Measurements from ENCODE around the gene AGPAT2. TPM values are rescaled to one million over a fixed set of nuclear protein-coding genes. Genes with fewer than 3 reads are reported as not detected.
A peak's percentile ranks its signal among the peaks of the same experiment; 100 is the strongest.
"Not testable (repeated sequence)": the region's sequence is repeated elsewhere in the genome, so short reads cannot be mapped to it uniquely, and the experiment has no call there.

AGPAT2 gene
- total RNA-seq, 1 donor from 2014 or later: 41.9 TPM

DNA sequence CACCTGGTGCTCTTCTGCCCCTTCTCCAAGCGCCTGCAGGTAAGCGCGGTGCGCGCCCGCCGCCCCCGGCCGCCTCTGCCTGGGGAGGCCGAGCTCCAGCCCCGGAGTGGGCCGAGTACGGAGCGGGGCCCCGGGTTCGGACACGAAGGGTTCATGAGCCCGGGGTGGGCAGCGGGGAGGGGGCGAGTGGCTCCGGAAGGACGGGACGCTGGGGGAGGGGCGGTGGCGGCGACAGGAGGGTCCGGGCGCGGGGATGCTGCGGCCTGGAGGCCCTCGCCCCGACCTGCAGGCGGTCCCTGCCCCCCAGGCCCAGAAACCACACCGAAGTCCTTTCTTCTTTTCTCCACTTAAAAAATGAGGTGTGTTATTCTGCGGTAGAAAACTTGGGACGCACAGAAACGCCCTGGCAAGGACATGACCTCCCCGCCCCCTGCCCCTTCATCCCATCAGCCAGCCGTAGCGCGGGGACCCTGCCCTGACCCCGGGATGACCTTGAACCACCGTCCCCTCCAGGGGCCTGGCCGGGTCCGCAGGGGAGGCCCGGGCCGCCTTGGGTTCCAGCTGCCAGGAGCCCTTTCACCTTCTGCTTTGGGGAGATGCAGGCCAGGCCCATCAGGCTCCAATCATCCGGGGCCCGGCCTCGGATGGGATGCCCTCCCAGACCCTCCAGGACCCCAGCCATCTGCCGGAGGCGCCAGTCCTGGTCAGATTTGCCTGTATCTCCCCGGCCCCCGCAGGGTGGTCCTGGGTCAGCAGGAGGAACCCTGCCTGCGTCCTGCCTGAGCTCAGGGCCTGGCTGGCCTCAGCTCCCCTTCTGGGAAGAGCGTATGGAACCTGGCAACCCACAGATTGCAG lies 25.7 kb upstream of the AGPAT2 start:
- no peak for DNase-seq (ENCODE audit: low read depth)
- peak overlapping the region; percentile 17 for H3K4me3 ChIP-seq (ENCODE audit: low read depth, low read length)
- TF ChIP-seq, protein P1, sequence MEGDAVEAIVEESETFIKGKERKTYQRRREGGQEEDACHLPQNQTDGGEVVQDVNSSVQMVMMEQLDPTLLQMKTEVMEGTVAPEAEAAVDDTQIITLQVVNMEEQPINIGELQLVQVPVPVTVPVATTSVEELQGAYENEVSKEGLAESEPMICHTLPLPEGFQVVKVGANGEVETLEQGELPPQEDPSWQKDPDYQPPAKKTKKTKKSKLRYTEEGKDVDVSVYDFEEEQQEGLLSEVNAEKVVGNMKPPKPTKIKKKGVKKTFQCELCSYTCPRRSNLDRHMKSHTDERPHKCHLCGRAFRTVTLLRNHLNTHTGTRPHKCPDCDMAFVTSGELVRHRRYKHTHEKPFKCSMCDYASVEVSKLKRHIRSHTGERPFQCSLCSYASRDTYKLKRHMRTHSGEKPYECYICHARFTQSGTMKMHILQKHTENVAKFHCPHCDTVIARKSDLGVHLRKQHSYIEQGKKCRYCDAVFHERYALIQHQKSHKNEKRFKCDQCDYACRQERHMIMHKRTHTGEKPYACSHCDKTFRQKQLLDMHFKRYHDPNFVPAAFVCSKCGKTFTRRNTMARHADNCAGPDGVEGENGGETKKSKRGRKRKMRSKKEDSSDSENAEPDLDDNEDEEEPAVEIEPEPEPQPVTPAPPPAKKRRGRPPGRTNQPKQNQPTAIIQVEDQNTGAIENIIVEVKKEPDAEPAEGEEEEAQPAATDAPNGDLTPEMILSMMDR (IDR thresholded peaks at IDR 0.05; ENCODE audit: insufficient read depth, low read length, severe bottlenecking): no peak
- H3K36me3 ChIP-seq (ENCODE audit: control insufficient read depth, insufficient read depth, low read length): no peaks in the 10 kb centered on the region
- peaks cover 7% of the 10 kb centered on the region for H3K27me3 ChIP-seq (ENCODE audit: control insufficient read depth, insufficient read depth, low read length)
- no peak for FAIRE-seq

DNA sequence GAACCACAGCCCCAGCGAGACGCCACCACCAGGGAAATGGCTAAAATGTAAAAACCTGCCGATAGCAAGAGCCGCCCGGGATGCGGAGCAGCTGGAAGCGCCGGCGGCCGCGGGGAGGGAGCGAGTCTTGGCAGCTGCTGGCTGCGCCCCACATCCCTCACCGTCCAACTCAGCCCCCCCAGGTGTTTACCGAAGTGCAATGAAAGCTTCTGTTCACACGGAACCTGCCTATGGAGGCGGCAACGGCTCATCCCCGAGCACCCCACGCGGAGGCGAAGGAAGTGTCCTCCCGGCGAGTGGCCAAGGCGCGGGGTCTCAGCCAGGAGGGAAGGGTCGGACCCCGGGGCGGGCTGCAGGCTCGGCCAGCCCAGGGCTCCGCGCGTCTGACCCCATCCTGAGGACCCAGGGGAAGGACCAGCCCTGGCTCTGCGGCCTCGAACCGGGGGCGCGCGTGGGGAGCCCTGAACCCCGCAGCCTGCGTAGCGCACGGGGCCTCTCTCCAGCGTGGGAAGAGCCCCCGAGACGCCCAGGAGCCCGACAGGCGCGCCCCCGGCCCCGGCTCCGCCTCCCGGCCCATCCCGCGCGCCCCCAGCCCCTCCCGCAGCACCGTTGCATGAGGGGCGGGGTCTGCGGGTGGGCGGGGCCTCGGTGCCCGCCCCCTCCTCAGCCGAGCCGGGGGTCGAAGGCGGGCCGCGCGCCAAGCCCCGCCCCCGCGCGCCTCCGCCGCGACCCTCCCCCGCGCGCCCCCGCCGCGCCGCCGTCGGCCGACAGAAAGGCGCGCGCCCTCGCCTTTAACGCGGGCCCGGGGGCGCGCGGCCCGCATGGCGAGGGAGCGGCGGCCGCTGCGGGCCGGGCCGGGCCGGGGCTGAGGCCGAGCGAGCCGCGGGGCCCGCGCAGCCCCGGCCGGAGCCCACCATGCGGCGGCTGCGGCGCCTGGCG lies 24.8 kb upstream of the AGPAT2 start, which contains the start of gene DIPK1B:
Gene DIPK1B, plus strand, starts transcription at position 822 of the 939 bp plus-strand sequence. Its CDS starts 94 bp downstream, at position 916.
- TF ChIP-seq, protein P1 (IDR thresholded peaks at IDR 0.05; ENCODE audit: insufficient read depth, low read length, severe bottlenecking): no peak
- Histone ChIP-seq H3K27me3 (ENCODE audit: control insufficient read depth, insufficient read depth, low read length) (peaks cover 7% of the 10 kb centered on the region), H3K36me3 (ENCODE audit: control insufficient read depth, insufficient read depth, low read length) (no peaks in the 10 kb centered on the region), H3K4me3 (ENCODE audit: low read depth, low read length) (peak within 1 kb of the TSS; percentile 17)
- no peak for FAIRE-seq
- DNase-seq (ENCODE audit: low read depth): no peak

DNA sequence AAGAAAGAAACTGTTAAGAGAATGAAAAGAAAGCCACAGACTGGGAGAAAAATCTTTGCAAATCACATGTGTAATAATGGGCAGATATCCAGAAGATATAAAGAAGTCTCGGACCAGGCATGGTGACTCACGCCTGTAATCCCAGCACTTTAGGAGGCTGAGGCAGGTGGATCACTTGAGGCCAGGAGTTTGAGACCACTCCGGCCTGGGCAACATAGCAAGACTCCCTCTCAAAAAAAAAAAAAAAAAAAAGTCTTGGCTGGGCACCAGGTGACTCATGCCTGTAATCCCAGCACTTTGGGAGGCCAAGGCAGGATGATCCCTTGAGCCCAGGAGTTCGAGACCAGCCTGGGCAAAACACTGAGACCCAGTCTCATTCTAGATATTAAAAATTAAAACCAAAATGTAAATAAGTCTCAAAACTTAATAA lies 24.0 kb upstream of the AGPAT2 start:
- FAIRE-seq; H3K27me3 ChIP-seq (ENCODE audit: control insufficient read depth, insufficient read depth, low read length): not testable (repeated sequence)
- DNase-seq (ENCODE audit: low read depth): peak; percentile 31

DNA sequence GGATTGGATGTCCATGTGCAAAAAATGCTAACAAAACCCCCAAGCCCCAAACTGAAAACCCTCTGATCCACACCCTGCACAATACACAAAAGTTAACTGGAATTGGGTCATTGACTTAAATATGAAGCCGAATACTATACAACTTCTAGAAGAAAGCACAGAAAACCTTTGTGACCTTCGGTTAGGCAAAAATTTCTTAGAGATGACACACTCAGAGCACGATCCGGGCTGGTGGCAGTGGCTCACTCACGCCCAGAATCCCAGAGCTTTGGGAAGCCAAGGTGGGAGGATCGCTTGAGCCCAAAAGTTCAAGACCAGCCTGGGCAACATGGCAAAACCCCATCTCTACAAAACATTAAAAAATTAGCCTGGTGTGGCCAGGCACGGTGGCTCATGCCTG lies 23.3 kb upstream of the AGPAT2 start:
- Histone ChIP-seq H3K36me3 (ENCODE audit: control insufficient read depth, insufficient read depth, low read length) (no peaks in the 10 kb centered on the region), H3K4me3 (ENCODE audit: low read depth, low read length) (no peak overlapping the region), H3K27me3 (ENCODE audit: control insufficient read depth, insufficient read depth, low read length) (peaks cover 7% of the 10 kb centered on the region)
- no peak for FAIRE-seq
- TF ChIP-seq, protein P1 (IDR thresholded peaks at IDR 0.05; ENCODE audit: insufficient read depth, low read length, severe bottlenecking): no peak
- DNase-seq (ENCODE audit: low read depth): no peak

More for the DNA sequence above, 24.0 kb upstream of the AGPAT2 start:
- not testable (repeated sequence) for H3K4me3 ChIP-seq (ENCODE audit: low read depth, low read length); H3K36me3 ChIP-seq (ENCODE audit: control insufficient read depth, insufficient read depth, low read length)

DNA sequence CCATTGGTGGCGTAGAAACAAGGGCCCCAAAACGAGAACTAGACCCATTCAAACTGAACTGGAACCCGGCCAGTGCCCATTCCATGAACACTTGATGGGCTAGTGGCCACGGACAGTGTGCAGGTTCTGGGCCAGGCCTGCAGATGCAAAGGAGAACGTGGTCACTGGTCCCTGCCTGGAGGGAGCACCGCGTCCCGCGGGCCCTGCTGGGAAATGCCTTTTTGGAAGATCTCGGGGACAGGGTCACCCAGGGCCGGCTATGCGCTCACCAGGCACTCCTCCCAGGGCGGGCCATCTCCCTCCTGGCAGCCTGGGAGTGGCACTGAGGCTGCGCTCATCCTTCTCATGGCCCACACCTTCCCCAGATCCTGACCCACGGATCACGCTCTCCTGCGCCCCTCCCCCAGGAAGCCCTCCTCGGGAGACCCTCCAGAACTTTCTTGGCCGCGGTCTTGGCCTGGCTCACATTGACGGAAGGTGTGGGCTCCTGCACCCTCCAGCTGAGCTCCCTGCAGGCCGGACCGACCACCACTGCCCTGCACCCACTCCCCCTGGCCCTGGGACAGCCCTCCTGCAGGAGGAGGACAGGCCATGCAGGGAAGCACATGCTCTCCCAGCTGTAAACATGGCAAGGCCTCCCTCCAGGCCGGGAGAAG lies 22.3 kb upstream of the AGPAT2 start:
- TF ChIP-seq, protein P1 (IDR thresholded peaks at IDR 0.05; ENCODE audit: insufficient read depth, low read length, severe bottlenecking): no peak
- Histone ChIP-seq H3K27me3 (ENCODE audit: control insufficient read depth, insufficient read depth, low read length) (peaks cover 7% of the 10 kb centered on the region), H3K36me3 (ENCODE audit: control insufficient read depth, insufficient read depth, low read length) (no peaks in the 10 kb centered on the region), H3K4me3 (ENCODE audit: low read depth, low read length) (no peak overlapping the region)
- FAIRE-seq (no peak), DNase-seq (ENCODE audit: low read depth) (no peak)
